Measurements from ENCODE around the gene MYBBP1A.

DNA sequence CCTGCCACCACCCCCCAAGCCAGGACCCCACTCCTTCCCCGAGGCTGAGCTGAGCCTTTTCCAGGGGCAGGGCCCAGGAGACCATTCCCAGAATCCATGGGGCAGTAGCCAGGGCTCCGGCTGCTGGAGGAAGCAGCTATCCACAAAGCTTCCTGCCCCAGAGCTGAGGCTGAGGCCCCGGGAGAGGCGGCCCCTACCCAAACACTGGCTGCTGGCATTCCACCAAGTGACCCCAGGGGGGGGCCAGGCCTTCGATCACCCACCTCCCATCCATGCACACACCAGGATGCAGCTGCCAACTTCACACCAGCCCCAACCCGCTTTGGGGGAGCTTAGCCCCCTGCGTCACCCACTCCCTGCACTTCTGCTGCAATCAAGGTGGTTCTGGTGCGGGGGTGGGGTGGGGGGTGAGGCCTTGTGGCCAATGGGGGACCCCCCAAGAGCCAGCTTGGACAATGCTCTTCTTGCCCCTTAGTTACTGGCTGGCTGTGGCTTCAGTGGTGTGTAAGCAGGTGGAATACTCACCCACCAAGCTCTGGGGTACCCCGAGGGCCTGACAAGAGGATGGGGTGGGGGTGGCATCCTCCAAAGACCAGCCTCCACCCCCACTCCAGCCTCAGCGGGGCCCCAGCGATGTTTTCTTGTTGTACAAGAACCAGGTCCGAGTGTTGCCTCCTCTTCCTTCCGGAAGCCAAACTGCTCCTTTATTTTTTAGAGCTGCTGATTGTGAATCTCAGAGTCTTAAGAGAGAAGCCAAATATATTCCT is 16.8 kb downstream of the MYBBP1A start:
- TF ChIP-seq, protein P1, sequence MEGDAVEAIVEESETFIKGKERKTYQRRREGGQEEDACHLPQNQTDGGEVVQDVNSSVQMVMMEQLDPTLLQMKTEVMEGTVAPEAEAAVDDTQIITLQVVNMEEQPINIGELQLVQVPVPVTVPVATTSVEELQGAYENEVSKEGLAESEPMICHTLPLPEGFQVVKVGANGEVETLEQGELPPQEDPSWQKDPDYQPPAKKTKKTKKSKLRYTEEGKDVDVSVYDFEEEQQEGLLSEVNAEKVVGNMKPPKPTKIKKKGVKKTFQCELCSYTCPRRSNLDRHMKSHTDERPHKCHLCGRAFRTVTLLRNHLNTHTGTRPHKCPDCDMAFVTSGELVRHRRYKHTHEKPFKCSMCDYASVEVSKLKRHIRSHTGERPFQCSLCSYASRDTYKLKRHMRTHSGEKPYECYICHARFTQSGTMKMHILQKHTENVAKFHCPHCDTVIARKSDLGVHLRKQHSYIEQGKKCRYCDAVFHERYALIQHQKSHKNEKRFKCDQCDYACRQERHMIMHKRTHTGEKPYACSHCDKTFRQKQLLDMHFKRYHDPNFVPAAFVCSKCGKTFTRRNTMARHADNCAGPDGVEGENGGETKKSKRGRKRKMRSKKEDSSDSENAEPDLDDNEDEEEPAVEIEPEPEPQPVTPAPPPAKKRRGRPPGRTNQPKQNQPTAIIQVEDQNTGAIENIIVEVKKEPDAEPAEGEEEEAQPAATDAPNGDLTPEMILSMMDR (conservative IDR thresholded peaks at IDR 0.05; ENCODE audit: low read depth, low read length) = no peak
- TF ChIP-seq EZH2 (IDR thresholded peaks at IDR 0.05; ENCODE audit: borderline replicate concordance, low read depth, low read length, poor library complexity, severe bottlenecking) = no peak

Data from A673 (cell line).